Neural progenitor cell (in vitro differentiated cells): ENCODE data around the gene BRWD1. TPM values are rescaled to one million over a fixed set of nuclear protein-coding genes. Genes with fewer than 3 reads are reported as not detected.

ENCODE experiments used
- DNase-seq: peaks from one replicate; pipeline ENCODE4 v3.0.0-alpha.2; 2016; ENCODE audit warnings: low spot score
- H2AFZ ChIP-seq: fragments of 200-600 bp; sonication (generic); replicated peaks from 2 replicates; pipeline ENCODE4 v1.6.1; 2016; ENCODE audit warnings: antibody characterized with exemption
- H3F3A ChIP-seq: fragments of 200-600 bp; sonication (generic); 2 replicates; pipeline ENCODE4 v1.6.1; 2016; ENCODE audit warnings: antibody characterized with exemption, low read depth
- H3K27ac ChIP-seq: fragments of 200-600 bp; sonication (generic); 2 replicates; pipeline ENCODE4 v1.5.1; 2016; ENCODE audit warnings: mild to moderate bottlenecking
- H3K27me3 ChIP-seq: fragments of 200-600 bp; sonication (generic); 2 replicates; pipeline ENCODE4 v1.6.1; 2016; ENCODE audit warnings: mild to moderate bottlenecking, moderate library complexity
- H3K36me3 ChIP-seq: fragments of 200-600 bp; sonication (generic); 2 replicates; pipeline ENCODE4 v1.5.1; 2016
- H3K4me1 ChIP-seq: fragments of 200-600 bp; sonication (generic); 2 replicates; pipeline ENCODE4 v1.6.1; 2016; ENCODE audit warnings: mixed run types
- H3K4me2 ChIP-seq: fragments of 200-600 bp; sonication (generic); 2 replicates; pipeline ENCODE4 v1.6.1; 2016
- H3K4me3 ChIP-seq: fragments of 200-600 bp; sonication (generic); 2 replicates; pipeline ENCODE4 v1.5.1; 2016
- H3K79me2 ChIP-seq: fragments of 200-600 bp; sonication (generic); 2 replicates; pipeline ENCODE4 v1.6.1; 2016; ENCODE audit warnings: low read depth
- H3K9ac ChIP-seq: fragments of 200-600 bp; sonication (generic); 2 replicates; pipeline ENCODE4 v1.6.1; 2016
- H3K9me3 ChIP-seq: fragments of 200-600 bp; sonication (generic); 2 replicates; pipeline ENCODE4 v1.5.1; 2016; ENCODE audit warnings: low read depth
- H4K20me1 ChIP-seq: fragments of 200-600 bp; sonication (generic); 2 replicates; pipeline ENCODE4 v1.6.1; 2016; ENCODE audit warnings: low read depth
- H3K27ac Mint-ChIP-seq: 3 replicates; pipeline ENCODE4 v1.8.0; 2021; ENCODE audit warnings: mixed read lengths
- H3K27me3 Mint-ChIP-seq: 2 replicates; pipeline ENCODE4 v1.8.0; 2022; ENCODE audit warnings: low read depth, mild to moderate bottlenecking, inconsistent platforms, moderate library complexity, mixed read lengths; ENCODE audit not compliant: insufficient read depth
- H3K36me3 Mint-ChIP-seq: 3 replicates; pipeline ENCODE4 v1.8.0; 2021; ENCODE audit warnings: mixed read lengths
- H3K4me1 Mint-ChIP-seq: 3 replicates; pipeline ENCODE4 v1.8.0; 2021; ENCODE audit warnings: mixed read lengths
- H3K4me3 Mint-ChIP-seq: 3 replicates; pipeline ENCODE4 v1.8.0; 2021; ENCODE audit warnings: mild to moderate bottlenecking, moderate library complexity, mixed read lengths
- H3K9me3 Mint-ChIP-seq: 3 replicates; pipeline ENCODE4 v1.8.0; 2020; ENCODE audit warnings: mixed read lengths
- EZH2 ChIP-seq: fragments of 200-600 bp; sonication (generic); IDR thresholded peaks from 2 replicates; pipeline ENCODE4 v1.6.1; 2017; ENCODE audit warnings: antibody characterized with exemption, mild to moderate bottlenecking, moderate library complexity
- EZH2phosphoT487 ChIP-seq: fragments of 200-600 bp; sonication (generic); IDR thresholded peaks from 2 replicates; pipeline ENCODE4 v1.6.1; 2017; ENCODE audit warnings: antibody characterized with exemption
- total RNA-seq: library from RNA; depleted of rRNA; stranded (reverse); fragments of >200 nt; gene quantifications from 2 replicates; pipeline ENCODE4 v1.2.3, GENCODE V29; 2015; ENCODE audit warnings: low replicate concordance
- TF ChIP-seq, protein P1 (sequence below): fragments of 200-600 bp; sonication (generic); IDR thresholded peaks from 2 replicates; pipeline ENCODE4 v1.5.1; 2017; ENCODE audit warnings: antibody characterized with exemption, mild to moderate bottlenecking

The BRWD1 gene
- total RNA-seq, 1 donor from 2014 or later, result 130 TPM

DNA sequence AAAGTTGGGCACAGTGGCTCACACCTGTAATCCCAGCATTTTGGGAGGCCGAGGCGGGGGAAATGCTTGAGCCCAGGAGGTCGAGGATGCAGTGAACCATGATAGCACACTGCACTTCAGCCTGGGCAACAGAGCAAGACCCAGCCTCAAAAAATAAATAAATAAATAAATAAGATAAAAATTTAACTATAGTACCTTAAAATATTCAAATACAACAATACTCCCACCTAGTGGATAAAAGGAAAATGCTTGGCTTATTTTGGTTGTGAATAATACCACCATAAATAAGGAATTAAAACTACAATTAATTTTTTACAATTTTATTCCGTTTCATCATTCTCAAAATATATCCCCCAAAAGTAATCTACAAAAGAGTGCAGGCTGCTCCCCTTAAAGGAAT lies 138.3 kb downstream of the BRWD1 start:
- H3K4me1 ChIP-seq, result no peaks in the 10 kb centered on the region
- DNase-seq, result no peak
- H3K4me1 Mint-ChIP-seq, result no peaks in the 10 kb centered on the region
- no peaks in the 10 kb centered on the region for H3K36me3 ChIP-seq
- peaks cover 39% of the 10 kb centered on the region for H3K36me3 Mint-ChIP-seq
- H4K20me1 ChIP-seq, result no peaks in the 10 kb centered on the region
- TF ChIP-seq EZH2, result no peak
- TF ChIP-seq, protein P1, sequence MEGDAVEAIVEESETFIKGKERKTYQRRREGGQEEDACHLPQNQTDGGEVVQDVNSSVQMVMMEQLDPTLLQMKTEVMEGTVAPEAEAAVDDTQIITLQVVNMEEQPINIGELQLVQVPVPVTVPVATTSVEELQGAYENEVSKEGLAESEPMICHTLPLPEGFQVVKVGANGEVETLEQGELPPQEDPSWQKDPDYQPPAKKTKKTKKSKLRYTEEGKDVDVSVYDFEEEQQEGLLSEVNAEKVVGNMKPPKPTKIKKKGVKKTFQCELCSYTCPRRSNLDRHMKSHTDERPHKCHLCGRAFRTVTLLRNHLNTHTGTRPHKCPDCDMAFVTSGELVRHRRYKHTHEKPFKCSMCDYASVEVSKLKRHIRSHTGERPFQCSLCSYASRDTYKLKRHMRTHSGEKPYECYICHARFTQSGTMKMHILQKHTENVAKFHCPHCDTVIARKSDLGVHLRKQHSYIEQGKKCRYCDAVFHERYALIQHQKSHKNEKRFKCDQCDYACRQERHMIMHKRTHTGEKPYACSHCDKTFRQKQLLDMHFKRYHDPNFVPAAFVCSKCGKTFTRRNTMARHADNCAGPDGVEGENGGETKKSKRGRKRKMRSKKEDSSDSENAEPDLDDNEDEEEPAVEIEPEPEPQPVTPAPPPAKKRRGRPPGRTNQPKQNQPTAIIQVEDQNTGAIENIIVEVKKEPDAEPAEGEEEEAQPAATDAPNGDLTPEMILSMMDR, result peak; percentile 51
- no peak overlapping the region for H2AFZ ChIP-seq
- no peak overlapping the region for H3K9ac ChIP-seq
- no peaks in the 10 kb centered on the region for H3F3A ChIP-seq
- H3K9me3 ChIP-seq, result no peaks in the 10 kb centered on the region
- H3K4me2 ChIP-seq, result no peak overlapping the region
- H3K9me3 Mint-ChIP-seq, result peaks cover 2% of the 10 kb centered on the region
- H3K79me2 ChIP-seq, result no peaks in the 10 kb centered on the region
- H3K4me3 Mint-ChIP-seq, result no peak overlapping the region
- no peak overlapping the region for H3K4me3 ChIP-seq
- no peak overlapping the region for H3K27ac Mint-ChIP-seq
- peaks cover 3% of the 10 kb centered on the region for H3K27me3 Mint-ChIP-seq
- no peaks in the 10 kb centered on the region for H3K27me3 ChIP-seq
- H3K27ac ChIP-seq, result no peak overlapping the region

DNA sequence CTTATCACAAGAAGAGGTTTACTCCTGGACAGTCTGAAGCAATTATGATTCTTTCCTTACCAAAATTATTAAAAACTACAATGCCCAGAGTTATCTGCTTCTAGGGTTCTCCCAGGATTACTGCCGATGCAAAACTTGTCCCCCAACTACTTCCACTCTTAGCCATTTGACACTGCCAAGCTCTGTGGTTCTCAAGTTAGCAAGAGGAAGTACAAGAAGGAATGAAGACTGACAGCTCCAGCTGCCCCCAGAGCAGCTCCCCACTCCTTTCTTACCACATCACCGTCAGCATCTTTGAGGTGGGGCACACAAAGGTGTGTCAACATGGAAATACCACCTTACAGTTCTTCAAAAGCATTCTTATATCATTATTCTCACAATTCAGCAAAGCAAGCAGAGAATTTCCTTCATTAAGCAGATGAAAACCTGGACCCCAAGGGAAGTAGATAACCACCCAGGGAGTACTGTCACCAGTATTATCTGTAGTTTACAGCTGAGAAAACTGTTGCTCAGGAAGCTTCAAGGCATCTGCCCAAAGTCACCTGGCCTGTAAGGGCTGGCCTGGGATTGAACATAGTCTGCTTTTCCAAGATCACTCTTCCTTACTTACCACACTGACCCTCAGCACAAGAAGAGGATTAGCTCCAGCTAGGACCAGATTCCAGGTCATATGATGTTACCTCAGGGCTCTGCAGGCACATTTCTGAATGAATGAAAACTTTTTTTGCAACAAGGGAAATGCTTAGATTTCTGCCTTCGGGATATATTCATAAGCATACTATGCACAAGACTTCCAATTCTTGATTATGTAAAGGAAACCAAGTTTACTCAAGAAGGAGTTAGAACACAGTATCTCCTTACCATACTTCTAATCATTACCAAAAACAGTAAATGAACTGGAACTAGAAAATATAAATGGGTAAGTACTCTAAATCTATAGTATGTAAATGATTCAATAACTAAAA lies 139.4 kb downstream of the BRWD1 start:
- Histone ChIP-seq H3K36me3 (no peaks in the 10 kb centered on the region), H3K4me1 (no peaks in the 10 kb centered on the region), H3F3A (no peaks in the 10 kb centered on the region), H3K4me2 (no peak overlapping the region), H3K27ac (no peak overlapping the region), H3K27me3 (no peaks in the 10 kb centered on the region), H3K9ac (no peak overlapping the region), H3K4me3 (no peak overlapping the region), H2AFZ (no peak overlapping the region), H3K79me2 (no peaks in the 10 kb centered on the region), H4K20me1 (no peaks in the 10 kb centered on the region), H3K9me3 (no peaks in the 10 kb centered on the region)
- DNase-seq, result no peak
- Mint-ChIP-seq H3K9me3 (peaks cover 2% of the 10 kb centered on the region), H3K4me3 (no peak overlapping the region), H3K4me1 (no peaks in the 10 kb centered on the region), H3K27me3 (peaks cover 3% of the 10 kb centered on the region), H3K27ac (no peak overlapping the region), H3K36me3 (peaks cover 33% of the 10 kb centered on the region)
- TF ChIP-seq EZH2phosphoT487 (no peak), EZH2 (no peak)
- TF ChIP-seq, protein P1, result no peak

DNA sequence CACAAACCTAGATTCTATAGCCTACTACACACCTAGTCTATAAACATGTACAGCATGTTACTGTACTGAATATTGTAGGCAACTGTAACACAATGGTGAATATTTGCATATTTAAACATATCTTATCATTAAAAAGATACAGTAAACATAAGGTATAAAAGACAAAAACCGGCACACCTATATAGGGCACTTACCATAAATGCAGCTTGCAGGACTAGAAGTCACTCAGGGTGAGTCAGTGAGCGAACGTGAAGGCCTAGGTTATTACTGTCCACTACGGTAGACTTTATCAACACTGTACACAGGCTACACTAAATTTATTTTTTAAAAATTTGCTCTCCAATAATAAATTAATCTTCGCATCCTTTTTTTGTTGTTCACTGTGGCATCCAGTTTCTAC lies 143.5 kb downstream of the BRWD1 start:
- H3K4me2 ChIP-seq, result no peak overlapping the region
- no peak for DNase-seq
- H3K4me1 Mint-ChIP-seq, result no peaks in the 10 kb centered on the region
- peaks cover 16% of the 10 kb centered on the region for H3K9me3 Mint-ChIP-seq
- peaks cover 24% of the 10 kb centered on the region for H3K36me3 Mint-ChIP-seq
- no peaks in the 10 kb centered on the region for H3K4me1 ChIP-seq
- H3F3A ChIP-seq, result no peaks in the 10 kb centered on the region
- no peak overlapping the region for H3K27ac Mint-ChIP-seq
- no peaks in the 10 kb centered on the region for H3K27me3 ChIP-seq
- H3K9ac ChIP-seq, result no peak overlapping the region
- H3K27ac ChIP-seq, result no peak overlapping the region
- no peaks in the 10 kb centered on the region for H3K79me2 ChIP-seq
- no peak overlapping the region for H2AFZ ChIP-seq
- H3K4me3 ChIP-seq, result no peak overlapping the region
- no peaks in the 10 kb centered on the region for H3K36me3 ChIP-seq
- no peaks in the 10 kb centered on the region for H4K20me1 ChIP-seq
- H3K27me3 Mint-ChIP-seq, result peaks cover 3% of the 10 kb centered on the region
- no peak overlapping the region for H3K4me3 Mint-ChIP-seq
- H3K9me3 ChIP-seq, result no peaks in the 10 kb centered on the region
- TF ChIP-seq EZH2phosphoT487 (no peak), EZH2 (no peak)
- TF ChIP-seq, protein P1, result no peak
